A549 (cell line): ENCODE measurements around the gene ACYP2. TPM values are rescaled to one million over a fixed set of nuclear protein-coding genes. Genes with fewer than 3 reads are reported as not detected.

ENCODE experiments used
- ATAC-seq, 2 experiments: fragments of 200-7000 bp in 1 of 2; fragments of >200 bp in 1 of 2; cut with Nextera tagmentation in 1 of 2; cut with Tn5 transposase in 1 of 2; 3 replicates each; pipeline versions ENCODE4 v1.8.0 to v1.9.1; 2018 to 2020; ENCODE audit warnings: mild to moderate bottlenecking in 1 of 2, moderate library complexity in 1 of 2
- CTCF ChIA-PET: fragments of 300-600 bp; sonication (Branson Sonifier 250); formaldehyde crosslinking; extraction: SDS; loops from one replicate; lab custom pipeline; 2021; ENCODE audit warnings: antibody characterized with exemption, inconsistent platforms; lab: Yijun Ruan, JAX
- POLR2A ChIA-PET: fragments of 350-600 bp; formaldehyde crosslinking; extraction: SDS; loops from one replicate; lab custom pipeline; 2021; ENCODE audit warnings: antibody characterized with exemption, inconsistent platforms; lab: Yijun Ruan, JAX
- DNase-seq, 2 experiments: peaks; one replicate each; pipeline versions ENCODE4 v3.0.0 to v3.0.0-alpha.2; 2011 to 2016; ENCODE audit warnings: low read depth in 1 of 2, low spot score in 1 of 2
- FAIRE-seq: peaks from 2 replicates; lab custom pipeline; 2011; peaks lifted over from hg19 to GRCh38; lab: Jason Lieb, UNC
- H3K27ac ChIP-seq, 2 experiments: fragments of >200 bp; sonication (Bioruptor Twin); formaldehyde crosslinking; 3 replicates each; pipeline ENCODE4 v1.5.1; 2016 to 2017
- H3K4me1 ChIP-seq: fragments of >200 bp; sonication (Bioruptor Twin); formaldehyde crosslinking; 3 replicates; pipeline ENCODE4 v1.6.1; 2016
- H3K4me2 ChIP-seq: fragments of >200 bp; sonication (Bioruptor Twin); formaldehyde crosslinking; 3 replicates; pipeline ENCODE4 v1.6.1; 2016
- H3K4me3 ChIP-seq: fragments of >200 bp; sonication (Bioruptor Twin); formaldehyde crosslinking; 3 replicates; pipeline ENCODE4 v1.5.1; 2016
- H3K9me3 ChIP-seq: fragments of >200 bp; sonication (Bioruptor Twin); formaldehyde crosslinking; 3 replicates; pipeline ENCODE4 v1.6.1; 2016
- BHLHE40 ChIP-seq: IDR thresholded peaks from 2 replicates; pipeline ENCODE4 v1.6.1; 2012; ENCODE audit warnings: low read depth, low read length, inconsistent platforms
- CEBPB ChIP-seq, 2 experiments: fragments of >200 bp in 1 of 2; sonication (Bioruptor Twin) in 1 of 2; formaldehyde crosslinking in 1 of 2; IDR thresholded peaks; 2 replicates each; pipeline ENCODE4 v1.6.1; 2012 to 2016
- CHD4 ChIP-seq: fragments of 200-600 bp; sonication (generic); IDR thresholded peaks from 2 replicates; pipeline ENCODE4 v1.6.1; 2016; ENCODE audit warnings: antibody characterized with exemption, mild to moderate bottlenecking, borderline replicate concordance
- EHMT2 ChIP-seq: fragments of 200-600 bp; sonication (generic); IDR thresholded peaks from 2 replicates; pipeline ENCODE4 v1.6.1; 2016; ENCODE audit warnings: antibody characterized with exemption, low read depth, mild to moderate bottlenecking, moderate library complexity
- FOSL2 ChIP-seq, 2 experiments: fragments of 450-650 bp in 1 of 2; fragments of >200 bp in 1 of 2; sonication (Bioruptor Twin) in 1 of 2; formaldehyde crosslinking; IDR thresholded peaks; 2 replicates each; pipeline versions ENCODE4 v1.5.0 to v1.6.1; 2016 to 2020; ENCODE audit warnings: mild to moderate bottlenecking in 1 of 2, moderate library complexity in 1 of 2
- HDAC2 ChIP-seq: fragments of 200-600 bp; sonication (generic); IDR thresholded peaks from 2 replicates; pipeline ENCODE4 v1.6.1; 2016
- HEYL ChIP-seq: fragments of 250-450 bp; sonication (Bioruptor Pico); IDR thresholded peaks from 2 replicates; pipeline ENCODE4 v1.8.0; 2021; ENCODE audit warnings: mild to moderate bottlenecking, moderate library complexity
- HOXB5 ChIP-seq: fragments of 250-450 bp; sonication (Bioruptor Pico); IDR thresholded peaks from 2 replicates; pipeline ENCODE4 v1.5.0; 2020; ENCODE audit warnings: mild to moderate bottlenecking, moderate library complexity
- JUNB ChIP-seq: fragments of >200 bp; sonication (Bioruptor Twin); formaldehyde crosslinking; IDR thresholded peaks from 2 replicates; pipeline ENCODE4 v1.6.1; 2016
- KDM5A ChIP-seq: fragments of 200-600 bp; sonication (generic); IDR thresholded peaks from 2 replicates; pipeline ENCODE4 v1.6.1; 2016; ENCODE audit warnings: antibody characterized with exemption, mild to moderate bottlenecking
- MAFK ChIP-seq: fragments of 450-650 bp; IDR thresholded peaks from 2 replicates; pipeline ENCODE4 v1.6.1; 2014; ENCODE audit not compliant: partially characterized antibody
- MAZ ChIP-seq: fragments of 150-350 bp; IDR thresholded peaks from 2 replicates; pipeline ENCODE4 v1.6.1; 2014; ENCODE audit warnings: antibody characterized with exemption, low read depth, low read length, borderline replicate concordance
- MYC ChIP-seq: IDR thresholded peaks from 2 replicates; pipeline ENCODE4 v1.6.1; 2012; ENCODE audit warnings: mild to moderate bottlenecking, inconsistent platforms, low read length, improper control_type of control experiment, borderline replicate concordance
- NPAS2 ChIP-seq: fragments of 250-450 bp; sonication (Bioruptor Pico); IDR thresholded peaks from 2 replicates; pipeline ENCODE4 v1.8.0; 2022; ENCODE audit warnings: mild to moderate bottlenecking, moderate library complexity, borderline replicate concordance
- NR3C1 ChIP-seq: fragments of >200 bp; sonication (Bioruptor Twin); formaldehyde crosslinking; IDR thresholded peaks from 3 replicates; pipeline ENCODE4 v1.6.1; 2017
- PHF8 ChIP-seq: fragments of 200-600 bp; sonication (generic); IDR thresholded peaks from 2 replicates; pipeline ENCODE4 v1.6.1; 2016; ENCODE audit warnings: low read depth, mild to moderate bottlenecking, antibody characterized with exemption, moderate library complexity, borderline replicate concordance
- POLR2A ChIP-seq: IDR thresholded peaks from 2 replicates; pipeline ENCODE4 v1.6.1; 2012; ENCODE audit warnings: mild to moderate bottlenecking, low read length
- RAD21 ChIP-seq, 2 experiments: fragments of >200 bp in 1 of 2; sonication (Bioruptor Twin) in 1 of 2; formaldehyde crosslinking in 1 of 2; IDR thresholded peaks in 1 of 2; conservative IDR thresholded peaks in 1 of 2; 2 replicates in 1 of 2; 3 replicates in 1 of 2; pipeline ENCODE4 v1.6.1; 2012 to 2018; ENCODE audit warnings: inconsistent platforms in 1 of 2
- RARB ChIP-seq: fragments of 250-450 bp; sonication (Bioruptor Pico); IDR thresholded peaks from 2 replicates; pipeline ENCODE4 v1.8.0; 2021; ENCODE audit warnings: mild to moderate bottlenecking, moderate library complexity
- RFX5 ChIP-seq: fragments of 450-650 bp; IDR thresholded peaks from 2 replicates; pipeline ENCODE4 v1.7.1; 2014; ENCODE audit warnings: antibody characterized with exemption, mild to moderate bottlenecking, moderate library complexity
- SMC3 ChIP-seq: fragments of >200 bp; sonication (Bioruptor Twin); formaldehyde crosslinking; IDR thresholded peaks from 3 replicates; pipeline ENCODE4 v1.6.1; 2018; ENCODE audit warnings: inconsistent platforms
- SREBF2 ChIP-seq: fragments of 450-650 bp; IDR thresholded peaks from 2 replicates; pipeline ENCODE4 v1.6.1; 2014; ENCODE audit warnings: mild to moderate bottlenecking, moderate library complexity
- TFCP2L1 ChIP-seq: fragments of 250-450 bp; sonication (Bioruptor Pico); IDR thresholded peaks from 2 replicates; pipeline ENCODE4 v1.5.0; 2021; ENCODE audit warnings: mild to moderate bottlenecking
- TP53 ChIP-seq: fragments of 250-450 bp; sonication (Bioruptor Pico); IDR thresholded peaks from 2 replicates; pipeline ENCODE4 v1.5.0; 2021; ENCODE audit warnings: mild to moderate bottlenecking, moderate library complexity
- ZFP36 ChIP-seq: fragments of 450-650 bp; IDR thresholded peaks from 2 replicates; pipeline ENCODE4 v1.6.1; 2014; ENCODE audit warnings: borderline replicate concordance; ENCODE audit not compliant: partially characterized antibody
- WGBS: methylation state at CpG from one replicate; pipeline ENCODE4 v1.1.6; 2017; ENCODE audit errors: missing lambda C conversion rate; 5-methylcytosine and 5-hydroxymethylcytosine counted together
- polyA plus RNA-seq, 4 experiments: library from polyadenylated mRNA; depleted of rRNA in 3 of 4; stranded (reverse); fragments of >200 nt; fragmentation: RNase III in 1 of 4; extraction: RNeasy Plus Mini Kit Qiagen cat#74134 plus additional on column Dnase treatment in 1 of 4; gene quantifications; 2 replicates in 3 of 4; 3 replicates in 1 of 4; pipeline ENCODE4 v1.2.3, GENCODE V29; 2011 to 2017
- TF ChIP-seq, protein P1 (sequence below): fragments of >200 bp; sonication (Bioruptor Twin); formaldehyde crosslinking; IDR thresholded peaks from 2 replicates; pipeline ENCODE4 v1.6.1; 2016
- TF ChIP-seq, protein P2 (sequence below): fragments of >200 bp; sonication (Bioruptor Twin); formaldehyde crosslinking; IDR thresholded peaks from 3 replicates; pipeline ENCODE4 v1.5.1; 2016
- TF ChIP-seq, protein P3 (sequence below): fragments of 450-650 bp; IDR thresholded peaks from 2 replicates; pipeline ENCODE4 v1.6.1; 2014; ENCODE audit warnings: antibody characterized with exemption
- TF ChIP-seq, protein P4 (sequence below): fragments of 150-350 bp; IDR thresholded peaks from 2 replicates; pipeline ENCODE4 v1.6.1; 2014; ENCODE audit warnings: low read depth, mild to moderate bottlenecking, low read length
- TF ChIP-seq, protein P5 (sequence below): IDR thresholded peaks from 2 replicates; pipeline ENCODE4 v1.6.1; 2012; ENCODE audit warnings: low read depth, borderline replicate concordance

The ACYP2 gene
- polyA plus RNA-seq, 2 of the 4 experiments (the other 2 are of a cell fraction) = 10.0 to 11.4 TPM

DNA sequence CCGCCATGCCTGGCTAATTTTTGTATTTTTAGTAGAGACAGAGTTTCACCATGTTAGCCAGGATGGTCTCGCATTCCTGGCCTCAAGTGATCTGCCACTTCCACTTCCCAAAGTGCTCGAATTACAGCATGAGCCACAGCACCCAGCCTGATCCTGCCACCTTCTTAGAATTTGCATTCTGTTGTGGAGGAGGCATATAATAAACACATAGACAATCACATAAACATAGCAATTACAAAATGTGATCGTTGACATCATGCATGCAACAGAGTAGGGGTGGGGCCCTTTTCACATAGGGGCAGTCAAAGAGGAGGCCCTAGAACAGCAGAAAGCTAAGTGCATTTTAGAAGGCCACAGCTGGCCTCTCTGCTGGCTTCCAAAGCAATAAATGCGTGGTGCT, 180.5 kb downstream of the ACYP2 start:
- no peak for TF ChIP-seq BHLHE40
- no peak for TF ChIP-seq SMC3
- no peak for TF ChIP-seq ZFP36
- TF ChIP-seq JUNB = no peak
- TF ChIP-seq CEBPB (IDR thresholded peaks at IDR 0.05) = no peak
- TF ChIP-seq HOXB5 (CRISPR knock-in tag) = no peak
- TF ChIP-seq CHD4 = no peak
- TF ChIP-seq, protein P1, sequence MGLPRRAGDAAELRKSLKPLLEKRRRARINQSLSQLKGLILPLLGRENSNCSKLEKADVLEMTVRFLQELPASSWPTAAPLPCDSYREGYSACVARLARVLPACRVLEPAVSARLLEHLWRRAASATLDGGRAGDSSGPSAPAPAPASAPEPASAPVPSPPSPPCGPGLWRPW = no peak
- no peak for TF ChIP-seq HDAC2
- no peak for TF ChIP-seq SREBF2
- no peak for TF ChIP-seq TP53 (CRISPR knock-in tag)
- TF ChIP-seq RFX5 = no peak
- no peak for TF ChIP-seq NR3C1
- TF ChIP-seq, protein P2, sequence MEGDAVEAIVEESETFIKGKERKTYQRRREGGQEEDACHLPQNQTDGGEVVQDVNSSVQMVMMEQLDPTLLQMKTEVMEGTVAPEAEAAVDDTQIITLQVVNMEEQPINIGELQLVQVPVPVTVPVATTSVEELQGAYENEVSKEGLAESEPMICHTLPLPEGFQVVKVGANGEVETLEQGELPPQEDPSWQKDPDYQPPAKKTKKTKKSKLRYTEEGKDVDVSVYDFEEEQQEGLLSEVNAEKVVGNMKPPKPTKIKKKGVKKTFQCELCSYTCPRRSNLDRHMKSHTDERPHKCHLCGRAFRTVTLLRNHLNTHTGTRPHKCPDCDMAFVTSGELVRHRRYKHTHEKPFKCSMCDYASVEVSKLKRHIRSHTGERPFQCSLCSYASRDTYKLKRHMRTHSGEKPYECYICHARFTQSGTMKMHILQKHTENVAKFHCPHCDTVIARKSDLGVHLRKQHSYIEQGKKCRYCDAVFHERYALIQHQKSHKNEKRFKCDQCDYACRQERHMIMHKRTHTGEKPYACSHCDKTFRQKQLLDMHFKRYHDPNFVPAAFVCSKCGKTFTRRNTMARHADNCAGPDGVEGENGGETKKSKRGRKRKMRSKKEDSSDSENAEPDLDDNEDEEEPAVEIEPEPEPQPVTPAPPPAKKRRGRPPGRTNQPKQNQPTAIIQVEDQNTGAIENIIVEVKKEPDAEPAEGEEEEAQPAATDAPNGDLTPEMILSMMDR = no peak
- TF ChIP-seq, all 56 proteins: peak for 0
- no peak overlapping the region for H3K4me3 ChIP-seq
- 60% methylated on average over 5 of the region's 5 CpGs for WGBS
- H3K4me1 ChIP-seq = 0 out of 3 replicates have a peak, but pooled peaks cover 3% of the 10 kb centered on the region
- no peak overlapping the region for H3K4me2 ChIP-seq
- DNase-seq (no peak), FAIRE-seq (no peak), ATAC-seq (no peak)
- POLR2A ChIA-PET = no interaction called here
- no peaks in the 10 kb centered on the region for H3K9me3 ChIP-seq
- no peak overlapping the region for H3K27ac ChIP-seq
- CTCF ChIA-PET = no interaction called here

DNA sequence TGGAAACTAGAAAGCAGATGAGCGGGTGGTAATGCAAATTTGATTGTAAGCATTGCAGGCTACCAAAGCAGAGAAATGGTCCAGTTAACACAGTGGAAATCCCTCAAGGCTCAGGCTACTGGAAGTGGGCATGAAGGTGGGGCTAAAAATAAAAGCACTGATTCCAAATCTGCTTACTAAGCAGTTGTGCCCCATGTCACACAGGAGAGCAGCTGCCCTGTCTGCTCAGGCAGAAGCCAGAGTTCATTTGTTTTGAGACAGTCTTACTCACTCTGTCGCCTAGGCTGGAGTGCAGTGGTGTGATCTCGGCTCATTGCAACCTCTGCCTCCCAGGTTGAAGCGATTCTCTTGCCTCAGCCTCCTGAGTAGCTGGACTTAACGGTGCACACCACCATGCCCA, 183.1 kb downstream of the ACYP2 start:
- DNase-seq (no peak), ATAC-seq (no peak), FAIRE-seq (no peak)
- Histone ChIP-seq H3K4me1 (0 out of 3 replicates have a peak, but pooled peaks cover 3% of the 10 kb centered on the region), H3K27ac (no peak overlapping the region), H3K4me3 (no peak overlapping the region), H3K4me2 (no peak overlapping the region), H3K9me3 (no peaks in the 10 kb centered on the region)
- TF ChIP-seq MAFK = peak; percentile 91
- TF ChIP-seq JUNB = no peak
- 62% methylated on average over 5 of the region's 5 CpGs for WGBS
- POLR2A ChIA-PET = no interaction called here
- CTCF ChIA-PET = no interaction called here

DNA sequence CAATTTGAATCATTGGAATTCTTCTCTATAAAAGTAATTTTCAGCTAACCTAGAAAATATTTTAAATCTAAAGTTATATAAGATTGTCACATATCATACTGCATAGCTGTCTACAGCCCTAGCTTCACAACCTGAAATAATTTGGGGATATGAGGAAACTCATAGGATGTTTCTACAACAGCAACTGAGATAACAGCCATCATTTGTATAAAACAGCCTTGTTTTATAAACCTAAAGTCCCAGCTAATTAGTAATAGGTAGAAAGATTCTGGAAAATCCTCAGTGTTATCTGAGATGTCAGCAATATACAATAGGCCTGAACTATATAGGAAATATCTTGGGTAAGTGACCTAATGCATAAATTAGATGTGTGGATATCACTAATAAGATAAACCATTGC, 188.2 kb downstream of the ACYP2 start:
- ChIA-PET CTCF (interaction anchor here (1.0 kb wide), 1 partner anchor 9 kb away, joined by 3 read pairs; no protein-coding TSS in a partner anchor), POLR2A (no interaction called here)
- FAIRE-seq = no peak
- Histone ChIP-seq H3K27ac (no peak overlapping the region), H3K4me2 (no peak overlapping the region), H3K9me3 (no peaks in the 10 kb centered on the region), H3K4me1 (no peaks in the 10 kb centered on the region), H3K4me3 (no peak overlapping the region)
- no peak for ATAC-seq
- no peak for DNase-seq
- TF ChIP-seq, protein P2 = no peak
- no peak for TF ChIP-seq CHD4
- TF ChIP-seq KDM5A = no peak
- TF ChIP-seq, protein P3, sequence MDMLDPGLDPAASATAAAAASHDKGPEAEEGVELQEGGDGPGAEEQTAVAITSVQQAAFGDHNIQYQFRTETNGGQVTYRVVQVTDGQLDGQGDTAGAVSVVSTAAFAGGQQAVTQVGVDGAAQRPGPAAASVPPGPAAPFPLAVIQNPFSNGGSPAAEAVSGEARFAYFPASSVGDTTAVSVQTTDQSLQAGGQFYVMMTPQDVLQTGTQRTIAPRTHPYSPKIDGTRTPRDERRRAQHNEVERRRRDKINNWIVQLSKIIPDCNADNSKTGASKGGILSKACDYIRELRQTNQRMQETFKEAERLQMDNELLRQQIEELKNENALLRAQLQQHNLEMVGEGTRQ = no peak
- TF ChIP-seq, protein P4, sequence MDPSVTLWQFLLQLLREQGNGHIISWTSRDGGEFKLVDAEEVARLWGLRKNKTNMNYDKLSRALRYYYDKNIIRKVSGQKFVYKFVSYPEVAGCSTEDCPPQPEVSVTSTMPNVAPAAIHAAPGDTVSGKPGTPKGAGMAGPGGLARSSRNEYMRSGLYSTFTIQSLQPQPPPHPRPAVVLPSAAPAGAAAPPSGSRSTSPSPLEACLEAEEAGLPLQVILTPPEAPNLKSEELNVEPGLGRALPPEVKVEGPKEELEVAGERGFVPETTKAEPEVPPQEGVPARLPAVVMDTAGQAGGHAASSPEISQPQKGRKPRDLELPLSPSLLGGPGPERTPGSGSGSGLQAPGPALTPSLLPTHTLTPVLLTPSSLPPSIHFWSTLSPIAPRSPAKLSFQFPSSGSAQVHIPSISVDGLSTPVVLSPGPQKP = no peak
- TF ChIP-seq, protein P5, sequence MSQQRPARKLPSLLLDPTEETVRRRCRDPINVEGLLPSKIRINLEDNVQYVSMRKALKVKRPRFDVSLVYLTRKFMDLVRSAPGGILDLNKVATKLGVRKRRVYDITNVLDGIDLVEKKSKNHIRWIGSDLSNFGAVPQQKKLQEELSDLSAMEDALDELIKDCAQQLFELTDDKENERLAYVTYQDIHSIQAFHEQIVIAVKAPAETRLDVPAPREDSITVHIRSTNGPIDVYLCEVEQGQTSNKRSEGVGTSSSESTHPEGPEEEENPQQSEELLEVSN = no peak
- TF ChIP-seq RARB = no peak
- TF ChIP-seq MAZ = no peak
- no peak for TF ChIP-seq TFCP2L1 (CRISPR knock-in tag)
- no peak for TF ChIP-seq EHMT2
- no peak for TF ChIP-seq PHF8
- TF ChIP-seq POLR2A = no peak
- no peak for TF ChIP-seq NPAS2 (CRISPR knock-in tag)
- no peak for TF ChIP-seq MYC
- TF ChIP-seq HEYL (CRISPR knock-in tag) = no peak
- TF ChIP-seq SREBF2 = no peak
- no peak for TF ChIP-seq RAD21 (conservative IDR thresholded peaks at IDR 0.05 in 1 of 2, IDR thresholded peaks at IDR 0.05 in 1 of 2)
- TF ChIP-seq FOSL2 (IDR thresholded peaks at IDR 0.05) = no peak
- no peak for TF ChIP-seq FOSL2 (CRISPR knock-in tag; IDR thresholded peaks at IDR 0.05)
